GM18508 (cell line): Measurements from ENCODE around the gene EIF4A3.

Source experiments
- ATAC-seq: cut with Tn5 transposase; IDR thresholded peaks from one replicate; pipeline ENCODE4 v1.9.1; 2021; ENCODE audit warnings: moderate number of reproducible peaks; ENCODE audit not compliant: insufficient read depth, unreplicated experiment

The EIF4A3 gene

DNA sequence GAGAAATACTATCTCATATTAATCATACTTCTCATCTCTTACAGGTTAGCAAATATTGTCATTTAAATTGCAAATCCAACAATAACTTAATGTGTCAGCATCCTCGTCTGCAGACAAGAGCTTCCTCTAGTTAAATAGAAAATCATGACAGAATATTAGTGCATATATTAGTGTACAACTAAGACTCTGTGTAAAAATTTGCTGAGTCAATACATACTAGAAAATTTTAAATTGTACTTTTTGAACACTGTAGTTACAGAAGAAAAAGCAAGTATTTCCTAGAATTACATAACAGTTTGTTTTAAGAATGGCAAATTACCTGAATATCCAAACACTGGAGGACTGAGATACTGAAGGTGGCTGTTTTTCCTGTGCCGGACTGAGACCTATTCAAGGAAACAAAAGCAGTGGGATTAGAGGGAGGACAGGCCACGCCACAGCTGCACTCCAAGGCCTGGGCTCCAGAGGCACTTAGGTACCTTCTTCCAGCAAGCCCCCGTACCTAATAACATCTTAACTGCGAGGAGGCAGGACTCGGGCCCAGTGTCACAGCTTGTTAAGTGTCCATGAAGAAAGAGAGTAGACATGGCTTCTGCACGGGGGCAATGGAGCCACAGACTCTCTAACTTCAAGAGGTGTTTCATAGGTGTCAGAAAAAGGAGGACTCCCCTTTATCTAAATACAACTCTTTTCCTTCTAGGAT lies 5.3 kb downstream of the EIF4A3 start:
- no peak for ATAC-seq

DNA sequence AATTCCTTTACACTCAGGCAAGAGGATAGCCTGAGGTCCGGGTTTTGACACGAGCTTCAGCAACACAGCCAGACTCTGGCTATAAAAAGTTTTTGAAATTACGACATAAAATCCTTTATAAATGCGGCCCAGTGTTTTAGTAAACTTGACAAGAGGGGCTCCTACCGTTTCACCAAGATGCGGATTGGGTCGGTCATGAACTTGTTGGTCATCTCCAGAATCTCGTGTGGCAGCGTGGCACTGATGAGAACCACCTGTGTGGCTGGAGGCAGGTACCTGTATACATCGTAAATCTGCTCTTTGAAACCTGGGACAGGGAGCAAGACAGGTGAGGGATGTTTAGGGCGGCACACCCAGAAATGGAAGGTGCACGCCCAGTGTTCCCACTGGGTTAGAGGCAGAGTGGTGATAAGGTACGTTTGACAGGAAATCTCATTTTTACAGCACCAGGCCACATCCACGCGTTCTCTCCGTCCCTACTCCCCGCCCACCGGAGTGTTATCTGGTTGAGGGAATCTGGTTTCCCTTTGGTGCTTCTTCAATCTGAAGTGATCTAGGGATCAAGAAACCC lies 8.0 kb downstream of the EIF4A3 start:
- ATAC-seq = no peak

DNA sequence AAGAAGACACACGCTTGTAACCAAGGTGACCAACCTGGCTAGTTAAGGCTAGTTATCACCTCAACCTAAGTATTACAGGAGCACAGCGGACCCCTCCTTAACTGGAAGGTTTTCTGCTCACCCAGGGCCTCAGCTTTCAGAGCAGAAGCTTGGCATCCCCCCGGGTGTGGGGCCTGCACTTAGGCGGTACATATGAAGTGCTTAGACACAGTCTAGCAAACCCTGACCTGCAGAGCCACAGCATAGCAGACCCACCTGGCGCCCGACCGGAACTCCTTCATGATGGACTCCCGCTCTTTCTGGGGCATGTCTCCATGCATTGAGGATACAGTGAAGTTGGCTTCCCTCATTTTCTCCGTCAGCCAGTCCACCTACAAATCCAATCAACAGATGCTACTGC lies 9.8 kb downstream of the EIF4A3 start:
- no peak for ATAC-seq

GRCh38 chr17:80133626-80133970 lies 13.3 kb downstream of the EIF4A3 start:
- no peak for ATAC-seq

DNA sequence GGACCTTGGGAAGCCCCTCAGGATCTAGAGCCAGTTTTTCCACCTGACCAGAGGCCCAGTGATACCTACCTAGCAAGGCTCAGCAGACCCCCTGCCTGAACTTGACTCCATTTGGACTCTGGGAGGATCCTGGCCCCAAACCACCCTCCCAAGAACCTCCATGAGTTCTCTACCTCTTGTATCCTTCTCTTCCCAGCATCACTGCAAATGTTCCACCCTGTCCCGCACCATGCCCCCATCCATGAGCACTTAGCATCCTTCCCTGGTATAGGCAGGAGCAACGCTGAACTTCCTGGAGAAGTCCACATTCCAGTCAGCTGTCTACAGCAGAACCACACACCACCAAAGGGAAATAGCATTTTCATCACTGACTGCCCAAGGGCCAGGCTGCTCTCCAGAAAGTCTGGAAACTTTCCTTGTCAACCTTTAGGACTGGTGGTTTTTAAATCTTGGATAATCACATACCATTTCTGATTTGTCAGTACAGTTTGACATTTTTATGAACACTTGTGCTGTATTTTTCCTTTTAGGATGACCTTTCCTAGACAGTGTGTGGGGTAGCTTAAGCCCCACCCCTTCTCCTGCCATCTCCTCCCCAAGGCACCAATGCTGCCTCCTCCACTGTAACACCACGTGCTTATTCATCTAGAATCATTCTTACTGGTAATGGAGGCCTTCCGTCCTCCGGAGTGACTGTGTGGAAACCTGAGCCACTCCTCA lies 13.9 kb downstream of the EIF4A3 start:
- no peak for ATAC-seq

DNA sequence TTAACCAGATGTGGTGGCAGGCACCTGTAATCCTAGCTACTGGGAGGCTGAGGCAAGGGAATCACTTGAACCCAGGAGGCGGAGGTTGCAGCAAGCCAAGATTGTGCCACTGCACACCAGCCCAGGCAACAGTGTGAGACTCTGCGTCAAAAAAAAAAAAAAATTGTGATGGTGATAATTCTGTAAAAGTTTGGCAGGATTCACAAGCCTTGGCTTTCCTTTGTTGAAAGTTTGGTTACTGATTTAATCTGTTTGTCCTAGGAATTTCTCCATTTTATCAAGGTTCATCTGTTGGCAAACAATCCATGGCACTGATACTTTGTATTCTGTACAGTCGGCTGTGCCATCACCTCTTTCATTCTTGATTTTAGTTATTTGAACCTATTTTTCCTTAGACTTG lies 15.9 kb downstream of the EIF4A3 start:
- no peak for ATAC-seq

- no peak for ATAC-seq
Measured at GRCh38 chr17:80129006-80129565, 17.8 kb downstream of the EIF4A3 start.

- no peak for ATAC-seq
Measured at GRCh38 chr17:80126449-80126715, 20.5 kb downstream of the EIF4A3 start.

DNA sequence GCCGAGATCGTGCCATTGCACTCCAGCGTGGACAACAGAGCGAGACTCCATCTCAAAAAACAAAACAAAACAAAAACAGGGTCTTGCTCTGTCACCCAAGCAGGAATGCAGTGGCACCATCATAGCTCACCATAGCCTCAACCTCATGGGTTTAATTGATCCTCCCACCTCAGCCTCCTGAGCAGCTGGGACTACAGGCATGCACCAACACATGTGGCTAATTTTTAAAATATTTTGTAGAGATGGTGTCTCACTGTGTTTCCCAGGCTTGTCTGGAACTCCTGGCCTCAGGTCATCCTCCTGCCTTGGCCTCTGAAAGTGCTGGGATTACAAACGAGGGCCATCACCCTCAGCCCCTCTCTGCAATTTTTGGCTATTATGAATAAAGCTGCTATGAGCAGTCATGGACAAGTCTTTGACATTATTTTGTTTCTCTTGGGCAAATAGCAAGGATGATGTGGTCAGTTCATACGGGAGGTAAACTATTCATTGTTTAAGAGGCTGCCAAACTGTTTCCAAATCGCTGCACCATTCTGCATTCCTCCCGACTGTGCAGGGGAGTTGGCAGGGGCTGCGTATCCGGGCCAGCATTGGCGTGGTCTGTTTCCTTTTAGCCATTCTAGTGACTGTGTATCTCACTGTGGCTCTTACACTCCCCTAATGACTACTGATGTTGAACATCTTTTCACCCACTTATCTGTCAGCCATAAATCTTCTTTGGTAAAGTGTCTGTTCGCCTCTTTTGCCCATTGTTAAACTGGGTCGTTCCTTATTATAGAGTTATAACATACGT lies 21.1 kb downstream of the EIF4A3 start:
- ATAC-seq = no peak

GRCh38 chr17:80124351-80124981 lies 22.5 kb downstream of the EIF4A3 start:
- no peak for ATAC-seq

DNA sequence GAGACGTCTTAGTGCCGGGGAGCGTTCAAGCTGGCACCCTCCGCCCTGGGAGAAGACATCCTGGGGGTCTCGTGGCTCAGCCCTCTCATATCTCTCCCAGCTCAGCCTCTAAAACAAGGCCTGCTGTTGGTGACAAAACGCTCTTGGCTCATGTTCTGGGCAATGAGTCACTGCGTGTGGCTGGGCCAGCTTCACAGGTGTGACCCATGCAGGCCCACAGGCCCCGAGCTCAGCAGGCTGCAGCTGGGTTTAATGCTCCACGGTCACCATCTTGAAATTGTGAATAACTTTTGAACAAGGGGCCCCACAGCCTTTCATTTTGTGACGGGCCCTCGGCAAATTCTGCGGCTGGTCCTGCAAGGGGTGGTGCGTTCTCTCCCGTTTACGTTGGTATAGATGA lies 23.1 kb downstream of the EIF4A3 start:
- ATAC-seq = no peak

- ATAC-seq = no peak
Measured at GRCh38 chr17:80122926-80123505, 23.9 kb downstream of the EIF4A3 start.

GRCh38 chr17:80122026-80122575 lies 24.8 kb downstream of the EIF4A3 start:
- no peak for ATAC-seq

DNA sequence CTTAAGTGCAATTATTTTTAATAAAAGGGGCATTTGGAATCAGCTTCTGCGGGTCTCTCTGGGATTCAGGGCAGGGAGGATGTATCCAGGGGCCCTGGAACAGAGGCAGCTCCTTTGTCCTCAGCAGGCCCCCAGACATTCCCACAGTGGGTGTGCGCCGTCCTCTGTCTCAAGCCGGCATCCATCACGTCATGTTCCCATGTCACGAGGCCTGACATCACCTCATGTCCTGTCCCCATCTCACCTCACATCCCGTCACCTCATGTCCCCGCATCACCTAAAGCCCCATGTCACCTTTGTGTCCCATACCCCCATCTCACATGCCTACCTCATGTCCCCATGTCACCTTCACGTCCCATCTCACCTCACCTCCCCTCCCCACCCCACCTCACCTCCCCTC lies 27.1 kb downstream of the EIF4A3 start:
- ATAC-seq = no peak

DNA sequence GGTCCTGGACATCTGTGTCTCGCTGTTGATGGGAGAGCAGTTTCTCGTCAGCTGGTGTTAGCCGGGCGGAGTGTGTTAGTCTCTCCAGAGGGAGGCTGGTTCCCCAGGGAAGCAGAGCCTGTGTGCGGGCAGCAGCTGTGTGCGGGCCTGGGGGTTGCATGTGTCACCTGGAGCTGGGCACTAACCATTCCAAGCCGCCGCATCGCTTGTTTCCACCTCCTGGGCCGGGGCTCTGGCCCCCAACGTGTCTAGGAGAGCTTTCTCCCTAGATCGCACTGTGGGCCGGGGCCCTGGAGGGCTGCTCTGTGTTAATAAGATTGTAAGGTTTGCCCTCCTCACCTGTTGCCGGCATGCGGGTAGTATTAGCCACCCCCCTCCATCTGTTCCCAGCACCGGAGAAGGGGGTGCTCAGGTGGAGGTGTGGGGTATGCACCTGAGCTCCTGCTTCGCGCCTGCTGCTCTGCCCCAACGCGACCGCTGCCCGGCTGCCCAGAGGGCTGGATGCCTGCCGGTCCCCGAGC lies 27.6 kb downstream of the EIF4A3 start:
- no peak for ATAC-seq

GRCh38 chr17:80118601-80119270 lies 28.2 kb downstream of the EIF4A3 start:
- ATAC-seq = no peak

DNA sequence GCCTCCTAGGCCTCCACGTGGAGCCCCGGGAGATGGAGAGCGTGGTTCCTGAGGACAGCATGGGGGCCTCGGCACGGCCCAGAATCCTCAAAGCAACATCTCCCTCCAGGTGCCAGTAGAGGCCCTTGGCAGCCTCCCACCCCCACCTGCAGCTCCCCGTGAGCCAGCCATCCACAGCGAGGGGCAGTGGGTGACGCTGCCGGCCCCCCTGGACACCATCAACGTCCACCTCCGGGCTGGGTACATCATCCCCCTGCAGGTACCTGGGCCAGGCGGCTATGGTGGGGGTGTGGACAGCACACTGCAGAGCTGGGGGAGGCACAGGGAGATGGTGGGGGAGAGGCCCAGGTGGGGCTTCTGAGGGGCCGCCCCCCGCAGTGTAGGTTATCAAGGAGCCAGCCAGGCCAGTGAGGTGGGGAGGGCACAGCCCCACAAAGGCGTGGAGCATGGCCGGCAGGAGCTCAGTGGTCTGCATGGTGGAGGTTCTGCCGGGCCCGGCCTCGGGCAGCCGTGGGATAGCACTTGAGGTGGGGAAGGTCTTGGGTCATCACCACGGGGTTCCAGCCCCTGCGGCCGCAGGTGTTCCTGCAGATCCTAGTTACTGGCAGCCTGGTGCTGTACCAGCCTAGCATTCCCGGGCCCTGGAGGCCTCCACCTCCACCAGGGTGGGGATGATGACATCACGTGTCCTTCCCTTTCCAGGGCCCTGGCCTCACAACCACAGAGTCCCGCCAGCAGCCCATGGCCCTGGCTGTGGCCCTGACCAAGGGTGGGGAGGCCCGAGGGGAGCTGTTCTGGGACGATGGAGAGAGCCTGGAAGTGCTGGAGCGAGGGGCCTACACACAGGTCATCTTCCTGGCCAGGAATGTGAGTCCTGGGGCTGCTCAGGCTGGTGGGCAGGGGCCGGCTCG lies 29.2 kb downstream of the EIF4A3 start:
- ATAC-seq = no peak

- ATAC-seq = no peak
Measured at GRCh38 chr17:80116921-80117380, 30.0 kb downstream of the EIF4A3 start.
